ENCODE data around the gene BCAN.

Gene BCAN

GRCh38 chr1:156681196-156681960 lies 39.5 kb downstream of the BCAN start:
- no peak for DNase-seq

GRCh38 chr1:156682166-156682890 lies 40.4 kb downstream of the BCAN start:
- DNase-seq: no peak

GRCh38 chr1:156684227-156684782 lies 42.4 kb downstream of the BCAN start:
- no peak for DNase-seq

- DNase-seq: peak; percentile 63
Measured at GRCh38 chr1:156689035-156689952, 47.4 kb downstream of the BCAN start.

GRCh38 chr1:156689953-156690674 lies 48.2 kb downstream of the BCAN start:
- no peak for DNase-seq

- DNase-seq: no peak
Measured at GRCh38 chr1:156690675-156691036, 48.7 kb downstream of the BCAN start.

- no peak for DNase-seq
Measured at GRCh38 chr1:156691191-156691590, 49.3 kb downstream of the BCAN start.

GRCh38 chr1:156691665-156692440 lies 49.9 kb downstream of the BCAN start:
- no peak for DNase-seq

- DNase-seq: no peak
Measured at GRCh38 chr1:156692441-156692924, 50.6 kb downstream of the BCAN start.

GRCh38 chr1:156692925-156693847 lies 51.3 kb downstream of the BCAN start:
- DNase-seq: no peak

- DNase-seq: no peak
Measured at GRCh38 chr1:156693848-156694689, 52.2 kb downstream of the BCAN start.

- no peak for DNase-seq
Measured at GRCh38 chr1:156694690-156694962, 52.7 kb downstream of the BCAN start.

GRCh38 chr1:156696755-156697154 lies 54.8 kb downstream of the BCAN start:
- no peak for DNase-seq

GRCh38 chr1:156697481-156697880 lies 55.6 kb downstream of the BCAN start:
- DNase-seq: no peak

GRCh38 chr1:156698995-156699394 lies 57.1 kb downstream of the BCAN start:
- no peak for DNase-seq

- no peak for DNase-seq
Measured at GRCh38 chr1:156700736-156701531, 59.0 kb downstream of the BCAN start.

GRCh38 chr1:156703336-156703735 lies 61.4 kb downstream of the BCAN start:
- DNase-seq: no peak

GRCh38 chr1:156703741-156704140 lies 61.8 kb downstream of the BCAN start:
- DNase-seq: no peak
